Spleen (tissue), 7 donors: ENCODE measurements around the gene ZC3H6.
"Not testable (repeated sequence)": the region's sequence is repeated elsewhere in the genome, so short reads cannot be mapped to it uniquely, and the experiment has no call there.

Experiments used
- POLR2A ChIP-seq, 3 donors: fragments of 450-650 bp; IDR thresholded peaks; one replicate each; pipeline ENCODE4 v1.5.1; 2017; ENCODE audit warnings: antibody characterized with exemption in 3 of 3, mild to moderate bottlenecking in 1 of 3
- POLR2AphosphoS5 ChIP-seq, 3 donors: sonication (generic); formaldehyde crosslinking; IDR thresholded peaks; one replicate each; pipeline ENCODE4 v1.5.1; 2017; ENCODE audit warnings: antibody characterized with exemption in 3 of 3
- TF ChIP-seq, protein P1 (sequence below), 11 experiments: fragments of 200-600 bp in 7 of 11; fragments of 450-650 bp in 4 of 11; sonication (generic) in 4 of 11; IDR thresholded peaks in 8 of 11; conservative IDR thresholded peaks in 3 of 11; 1 replicate in 7 of 11; 2 replicates in 4 of 11; pipeline versions ENCODE4 v1.4.0 to v1.8.0; 2016 to 2021; ENCODE audit warnings: antibody characterized with exemption in 11 of 11, inconsistent platforms in 4 of 11, mild to moderate bottlenecking in 1 of 11
- donor health status: DM: no; HTN: no; CAD: no; lungs with moderate emphysema.
- donor health status: DM: no; HTN: no; CAD: no.
- donor health status: DM: no; HTN: no; CAD: no.

DNA sequence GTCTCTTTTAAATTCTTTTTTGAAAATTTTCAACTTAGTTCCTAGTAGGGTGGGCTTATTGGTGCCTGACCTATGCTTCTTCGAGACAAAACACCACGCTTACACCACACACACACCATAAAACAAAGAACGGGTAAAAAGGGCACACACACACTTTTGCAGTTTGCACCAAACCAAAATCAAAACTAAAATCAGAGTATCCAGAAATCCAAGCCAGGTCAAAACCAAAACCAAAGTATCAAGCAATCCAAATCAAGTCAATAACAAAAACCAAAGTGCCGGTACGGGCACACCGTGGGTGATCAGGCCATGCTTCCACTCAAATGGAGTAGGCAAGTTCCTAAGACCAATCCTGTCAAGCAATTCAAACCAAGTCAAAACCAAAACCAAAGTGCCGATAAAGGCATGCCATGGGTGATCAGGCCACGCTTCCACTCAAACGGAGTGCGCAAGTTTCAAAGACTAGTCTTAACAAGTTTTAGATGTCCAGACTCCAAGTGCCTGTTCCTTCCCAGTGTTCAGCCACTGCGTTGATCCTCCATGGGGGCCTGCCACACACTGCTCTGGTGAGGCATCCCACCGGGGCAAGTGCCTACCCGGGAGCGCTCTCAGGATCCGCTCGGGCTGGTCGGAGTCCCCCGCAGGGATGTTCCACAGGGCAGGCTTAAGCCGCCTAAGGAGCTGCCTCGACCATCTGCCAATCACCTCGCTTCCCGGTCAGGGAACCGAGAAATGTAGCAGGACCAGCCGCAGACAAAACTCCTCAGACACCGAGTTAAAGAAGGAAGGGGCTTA, 77.6 kb downstream of the ZC3H6 start:
- TF ChIP-seq, protein P1, sequence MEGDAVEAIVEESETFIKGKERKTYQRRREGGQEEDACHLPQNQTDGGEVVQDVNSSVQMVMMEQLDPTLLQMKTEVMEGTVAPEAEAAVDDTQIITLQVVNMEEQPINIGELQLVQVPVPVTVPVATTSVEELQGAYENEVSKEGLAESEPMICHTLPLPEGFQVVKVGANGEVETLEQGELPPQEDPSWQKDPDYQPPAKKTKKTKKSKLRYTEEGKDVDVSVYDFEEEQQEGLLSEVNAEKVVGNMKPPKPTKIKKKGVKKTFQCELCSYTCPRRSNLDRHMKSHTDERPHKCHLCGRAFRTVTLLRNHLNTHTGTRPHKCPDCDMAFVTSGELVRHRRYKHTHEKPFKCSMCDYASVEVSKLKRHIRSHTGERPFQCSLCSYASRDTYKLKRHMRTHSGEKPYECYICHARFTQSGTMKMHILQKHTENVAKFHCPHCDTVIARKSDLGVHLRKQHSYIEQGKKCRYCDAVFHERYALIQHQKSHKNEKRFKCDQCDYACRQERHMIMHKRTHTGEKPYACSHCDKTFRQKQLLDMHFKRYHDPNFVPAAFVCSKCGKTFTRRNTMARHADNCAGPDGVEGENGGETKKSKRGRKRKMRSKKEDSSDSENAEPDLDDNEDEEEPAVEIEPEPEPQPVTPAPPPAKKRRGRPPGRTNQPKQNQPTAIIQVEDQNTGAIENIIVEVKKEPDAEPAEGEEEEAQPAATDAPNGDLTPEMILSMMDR (IDR thresholded peaks at IDR 0.05 in 8 of 11, conservative IDR thresholded peaks at IDR 0.05 in 3 of 11): not testable (repeated sequence)
- not testable (repeated sequence) for TF ChIP-seq POLR2A, POLR2AphosphoS5 (IDR thresholded peaks at IDR 0.05)
